ENCODE measurements around the gene CDIP1. TPM values are rescaled to one million over a fixed set of nuclear protein-coding genes. Genes with fewer than 3 reads are reported as not detected.
A peak's percentile ranks its signal among the peaks of the same experiment; 100 is the strongest.

CDIP1 gene
- total RNA-seq, 2 experiments from 2014 or later = 31.9 to 35.7 TPM

DNA sequence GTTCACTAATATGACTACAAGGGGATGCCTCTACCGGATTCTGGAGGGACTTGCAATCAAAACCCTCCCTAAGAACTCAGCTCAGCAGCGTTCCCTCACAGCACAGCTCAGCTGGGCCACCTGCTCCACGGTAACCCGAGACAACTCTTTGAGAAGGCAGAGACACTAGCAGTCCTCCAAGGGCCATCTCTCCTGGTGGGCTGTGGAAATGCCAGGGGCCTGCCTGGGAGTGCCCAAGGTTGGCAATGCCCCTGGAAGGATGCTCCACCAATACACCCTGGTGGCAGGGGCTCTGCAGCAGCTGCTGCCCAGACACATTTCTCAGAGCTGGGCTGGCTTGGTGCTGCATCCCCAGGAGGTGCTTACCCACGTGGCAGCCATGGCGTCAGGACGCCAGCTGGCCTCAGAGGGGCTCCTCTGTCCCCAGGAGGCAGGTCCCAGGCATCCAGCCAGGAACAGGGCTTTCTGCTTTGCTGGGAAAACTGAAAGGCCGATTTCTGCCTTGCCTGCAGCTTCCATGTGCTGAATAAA lies 16.5 kb downstream of the CDIP1 start:
- Mint-ChIP-seq H3K36me3 (ENCODE audit: low read depth) (no peaks in the 10 kb centered on the region), H3K27ac (no peak overlapping the region), H3K9me3 (no peaks in the 10 kb centered on the region), H3K27me3 (ENCODE audit: low read depth) (no peaks in the 10 kb centered on the region), H3K4me1 (ENCODE audit: low read depth) (peaks cover 8% of the 10 kb centered on the region), H3K4me3 (no peak overlapping the region)
- CTCF ChIA-PET = interaction anchor here (0.6 to 1.2 kb wide), 3 partner anchors 8 to 17 kb away, joined by 3 read pairs; partner anchors contain the start of gene CDIP1
- intact Hi-C loops (cut with micrococcal nuclease) = no loop called here
- no peak for DNase-seq

GRCh38 chr16:4520913-4521312 lies 17.7 kb downstream of the CDIP1 start:
- Mint-ChIP-seq H3K36me3 (ENCODE audit: low read depth) (no peaks in the 10 kb centered on the region), H3K27me3 (ENCODE audit: low read depth) (no peaks in the 10 kb centered on the region), H3K9me3 (no peaks in the 10 kb centered on the region), H3K4me3 (no peak overlapping the region), H3K4me1 (ENCODE audit: low read depth) (peaks cover 4% of the 10 kb centered on the region), H3K27ac (no peak overlapping the region)
- no peak for DNase-seq
- intact Hi-C loops (cut with micrococcal nuclease) = no loop called here
- CTCF ChIA-PET = interaction anchor here (1.2 kb wide), 1 partner anchor 61 kb away, joined by 3 read pairs; no protein-coding TSS in a partner anchor

GRCh38 chr16:4519274-4520058 lies 19.1 kb downstream of the CDIP1 start:
- no peaks in the 10 kb centered on the region for H3K27me3 Mint-ChIP-seq (ENCODE audit: low read depth)
- DNase-seq = no peak
- peaks cover 19% of the 10 kb centered on the region for H3K4me1 Mint-ChIP-seq (ENCODE audit: low read depth)
- no peak overlapping the region for H3K4me3 Mint-ChIP-seq
- H3K9me3 Mint-ChIP-seq = no peaks in the 10 kb centered on the region
- CTCF ChIA-PET = interaction anchor here (1.7 to 2.3 kb wide), 3 partner anchors 29 to 67 kb away, joined by 7 to 8 read pairs (median 7); no protein-coding TSS in a partner anchor
- intact Hi-C loops (cut with micrococcal nuclease) = no loop called here
- no peak overlapping the region for H3K27ac Mint-ChIP-seq
- no peaks in the 10 kb centered on the region for H3K36me3 Mint-ChIP-seq (ENCODE audit: low read depth)

- Mint-ChIP-seq H3K9me3 (no peaks in the 10 kb centered on the region), H3K4me1 (ENCODE audit: low read depth) (peaks cover 30% of the 10 kb centered on the region), H3K27me3 (ENCODE audit: low read depth) (no peaks in the 10 kb centered on the region), H3K27ac (no peak overlapping the region), H3K4me3 (no peak overlapping the region), H3K36me3 (ENCODE audit: low read depth) (peaks cover 2% of the 10 kb centered on the region)
- CTCF ChIA-PET = interaction anchor here (0.6 to 2.3 kb wide), 12 partner anchors 10 to 106 kb away, joined by 3 to 8 read pairs (median 3); partner anchors contain the start of gene MGRN1
- intact Hi-C loops (cut with micrococcal nuclease) = loop anchor here (1.0 kb wide), 1 partner anchor 30 kb away; no protein-coding TSS in a partner anchor
- DNase-seq = no peak
Measured at GRCh38 chr16:4517812-4518680, 20.5 kb downstream of the CDIP1 start.

DNA sequence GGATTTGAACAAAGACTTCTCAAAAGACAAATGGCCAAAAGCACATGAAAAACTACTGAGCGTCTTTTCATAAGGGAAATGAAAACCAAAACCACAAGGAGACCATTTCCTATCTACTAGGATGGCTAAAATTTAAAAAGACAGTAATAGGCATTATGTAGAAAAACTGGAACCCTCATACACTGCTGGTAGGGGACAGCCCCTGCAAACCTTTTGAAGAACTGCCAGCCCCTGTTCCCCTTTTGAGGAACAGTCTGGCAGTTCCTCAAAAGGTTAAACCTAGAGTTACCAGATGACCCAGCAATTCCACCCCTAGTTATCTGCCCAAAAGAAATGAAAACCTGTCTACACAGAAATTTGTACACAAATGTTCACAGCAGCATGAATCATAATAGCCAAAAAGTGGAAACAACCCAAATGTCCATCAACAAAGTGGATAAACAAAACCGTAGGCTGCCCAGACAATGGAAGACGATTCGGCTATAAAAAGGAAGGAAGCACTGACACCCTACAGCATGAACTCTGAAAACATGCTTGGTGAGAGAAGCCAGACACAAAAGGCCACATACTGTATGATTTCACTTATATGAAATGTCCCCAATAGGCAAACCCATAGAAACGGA lies 22.9 kb downstream of the CDIP1 start:
- DNase-seq = no peak
- no peaks in the 10 kb centered on the region for H3K27me3 Mint-ChIP-seq (ENCODE audit: low read depth)
- peaks cover 32% of the 10 kb centered on the region for H3K4me1 Mint-ChIP-seq (ENCODE audit: low read depth)
- no peak overlapping the region for H3K4me3 Mint-ChIP-seq
- intact Hi-C loops (cut with micrococcal nuclease) = loop anchor here (2.0 kb wide), 1 partner anchor 13 kb away; no protein-coding TSS in a partner anchor
- H3K27ac Mint-ChIP-seq = peak overlapping the region; percentile 78
- H3K36me3 Mint-ChIP-seq (ENCODE audit: low read depth) = peaks cover 13% of the 10 kb centered on the region
- CTCF ChIA-PET = interaction anchor here (0.9 to 1.7 kb wide), 3 partner anchors 10 to 109 kb away, joined by 3 to 28 read pairs (median 5); partner anchors contain the start of gene MGRN1
- H3K9me3 Mint-ChIP-seq = no peaks in the 10 kb centered on the region

GRCh38 chr16:4514606-4515005 lies 24.0 kb downstream of the CDIP1 start:
- H3K4me3 Mint-ChIP-seq = no peak overlapping the region

DNA sequence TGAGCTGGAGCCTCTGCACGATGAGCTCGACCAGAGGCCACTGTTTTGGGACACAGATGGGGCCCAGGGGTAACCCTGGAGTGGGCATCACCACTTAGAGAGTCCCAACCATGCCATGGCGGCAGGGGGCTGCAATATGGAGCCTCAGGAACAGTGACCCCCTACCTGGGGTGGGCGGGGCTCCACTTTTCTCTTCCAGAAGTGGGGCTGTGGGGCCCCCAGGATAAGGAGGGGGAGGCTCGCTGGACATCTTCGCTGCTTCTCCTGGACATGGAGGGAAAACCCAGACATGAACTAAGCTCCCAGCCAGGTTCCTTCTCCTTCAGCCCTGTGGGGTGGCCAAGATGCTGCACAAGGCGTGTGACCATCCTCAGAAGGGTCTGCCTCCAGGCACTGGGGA lies 24.7 kb downstream of the CDIP1 start:
- Mint-ChIP-seq H3K27me3 (ENCODE audit: low read depth) (no peaks in the 10 kb centered on the region), H3K36me3 (ENCODE audit: low read depth) (peaks cover 16% of the 10 kb centered on the region), H3K9me3 (no peaks in the 10 kb centered on the region), H3K4me1 (ENCODE audit: low read depth) (peaks cover 32% of the 10 kb centered on the region), H3K27ac (no peak overlapping the region), H3K4me3 (no peak overlapping the region)
- intact Hi-C loops (cut with micrococcal nuclease) = loop anchor here (2.0 kb wide), 1 partner anchor 15 kb away; no protein-coding TSS in a partner anchor
- CTCF ChIA-PET = interaction anchor here (0.9 to 1.8 kb wide), 3 partner anchors 8 to 71 kb away, joined by 3 to 28 read pairs (median 5); no protein-coding TSS in a partner anchor
- DNase-seq = no peak

More at GRCh38 chr16:4514606-4515005, 24.0 kb downstream of the CDIP1 start:
- H3K36me3 Mint-ChIP-seq (ENCODE audit: low read depth) = peaks cover 16% of the 10 kb centered on the region
- H3K27ac Mint-ChIP-seq = peak overlapping the region; percentile 78
- no peaks in the 10 kb centered on the region for H3K27me3 Mint-ChIP-seq (ENCODE audit: low read depth)
- DNase-seq = no peak
- CTCF ChIA-PET = interaction anchor here (0.6 to 1.8 kb wide), 8 partner anchors 9 to 111 kb away, joined by 3 to 28 read pairs (median 4); partner anchors contain the start of genes CDIP1 and MGRN1
- no peaks in the 10 kb centered on the region for H3K9me3 Mint-ChIP-seq
- peaks cover 32% of the 10 kb centered on the region for H3K4me1 Mint-ChIP-seq (ENCODE audit: low read depth)
- intact Hi-C loops (cut with micrococcal nuclease) = loop anchor here (2.0 kb wide), 1 partner anchor 14 kb away; no protein-coding TSS in a partner anchor

- Mint-ChIP-seq H3K4me3 (no peak overlapping the region), H3K9me3 (no peaks in the 10 kb centered on the region), H3K27me3 (ENCODE audit: low read depth) (no peaks in the 10 kb centered on the region), H3K27ac (no peak overlapping the region), H3K36me3 (ENCODE audit: low read depth) (peaks cover 16% of the 10 kb centered on the region), H3K4me1 (ENCODE audit: low read depth) (peaks cover 29% of the 10 kb centered on the region)
- DNase-seq = no peak
- CTCF ChIA-PET = interaction anchor here (0.9 to 1.8 kb wide), 2 partner anchors 9 to 72 kb away, joined by 3 to 5 read pairs; no protein-coding TSS in a partner anchor
- intact Hi-C loops (cut with micrococcal nuclease) = no loop called here
Measured at GRCh38 chr16:4513086-4513860, 25.3 kb downstream of the CDIP1 start.

DNA sequence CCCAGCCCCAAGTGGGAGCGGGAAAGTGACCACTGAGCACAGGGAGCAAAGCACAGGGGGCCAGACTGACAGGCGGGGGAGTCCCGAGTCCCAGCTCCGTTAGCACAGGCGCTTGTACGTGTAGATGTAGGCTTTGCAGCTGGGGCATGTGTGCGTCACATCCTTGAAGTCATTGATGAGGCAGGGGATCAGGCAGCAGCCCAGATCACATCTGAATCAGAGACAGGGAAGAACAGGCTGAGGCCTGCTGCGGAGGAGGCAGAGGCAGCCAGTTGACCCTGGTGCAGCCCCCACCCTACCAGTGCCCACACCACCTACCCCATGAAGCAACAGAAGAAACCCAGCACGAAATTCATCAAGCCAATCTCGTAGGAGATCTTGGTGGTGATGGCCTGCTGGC lies 26.1 kb downstream of the CDIP1 start:
- CTCF ChIA-PET = interaction anchor here (1.6 kb wide), 1 partner anchor 36 kb away, joined by 5 read pairs; no protein-coding TSS in a partner anchor
- Mint-ChIP-seq H3K27me3 (ENCODE audit: low read depth) (no peaks in the 10 kb centered on the region), H3K36me3 (ENCODE audit: low read depth) (peaks cover 22% of the 10 kb centered on the region), H3K4me1 (ENCODE audit: low read depth) (peaks cover 29% of the 10 kb centered on the region), H3K4me3 (no peak overlapping the region), H3K27ac (no peak overlapping the region), H3K9me3 (no peaks in the 10 kb centered on the region)
- DNase-seq = no peak
- intact Hi-C loops (cut with micrococcal nuclease) = no loop called here

DNA sequence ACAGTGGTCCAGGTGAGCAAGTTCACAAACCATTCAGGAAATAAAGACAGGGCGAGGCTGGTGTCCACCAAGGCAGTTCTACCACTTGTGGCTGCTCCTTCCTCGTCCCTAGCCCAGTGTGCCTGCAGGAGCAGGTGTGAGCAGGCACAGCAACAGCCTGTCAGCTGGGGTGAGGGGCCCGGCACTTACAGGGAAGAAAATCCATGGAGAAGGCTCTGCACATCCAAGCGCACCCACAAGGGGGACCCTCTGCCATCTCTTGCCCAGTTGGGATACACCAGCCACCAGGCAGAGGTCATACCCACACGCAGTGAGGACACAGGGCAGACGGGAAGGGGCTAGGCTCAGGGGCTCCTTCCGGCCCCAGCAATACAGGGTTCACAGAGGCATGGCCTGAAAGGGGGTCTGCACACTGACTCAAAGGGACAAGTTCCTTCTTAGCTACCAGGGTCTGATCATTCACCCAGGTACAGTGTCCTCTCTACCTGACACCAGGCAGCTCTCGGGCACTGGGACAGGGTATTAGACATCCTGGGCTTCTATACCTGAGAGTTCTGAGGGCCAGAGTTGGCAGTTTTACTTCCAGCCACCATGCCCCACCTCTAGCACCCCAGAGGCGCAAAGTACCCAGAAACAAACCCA lies 27.0 kb downstream of the CDIP1 start:
- H3K27me3 Mint-ChIP-seq (ENCODE audit: low read depth) = no peaks in the 10 kb centered on the region
- intact Hi-C loops (cut with micrococcal nuclease) = no loop called here
- peak; percentile 36 for DNase-seq
- H3K4me1 Mint-ChIP-seq (ENCODE audit: low read depth) = peaks cover 31% of the 10 kb centered on the region
- H3K27ac Mint-ChIP-seq = no peak overlapping the region
- H3K4me3 Mint-ChIP-seq = no peak overlapping the region
- peaks cover 27% of the 10 kb centered on the region for H3K36me3 Mint-ChIP-seq (ENCODE audit: low read depth)
- H3K9me3 Mint-ChIP-seq = no peaks in the 10 kb centered on the region
- CTCF ChIA-PET = interaction anchor here (0.5 to 1.6 kb wide), 3 partner anchors 35 to 179 kb away, joined by 3 to 5 read pairs (median 3); no protein-coding TSS in a partner anchor

Data from activated naive CD4-positive, alpha-beta T cell treated with anti-CD3 and anti-CD28 coated beads for 36 hours (primary cell).